HG03039 (cell line): Measurements from ENCODE around the gene FBLN2.

ENCODE experiments used
- ATAC-seq: cut with Tn5 transposase; IDR thresholded peaks from one replicate; pipeline ENCODE4 v1.9.1; 2021; ENCODE audit warnings: mild to moderate bottlenecking, moderate library complexity; ENCODE audit not compliant: unreplicated experiment

Gene FBLN2

GRCh38 chr3:13676356-13677017 lies 127.6 kb downstream of the FBLN2 start:
- no peak for ATAC-seq

DNA sequence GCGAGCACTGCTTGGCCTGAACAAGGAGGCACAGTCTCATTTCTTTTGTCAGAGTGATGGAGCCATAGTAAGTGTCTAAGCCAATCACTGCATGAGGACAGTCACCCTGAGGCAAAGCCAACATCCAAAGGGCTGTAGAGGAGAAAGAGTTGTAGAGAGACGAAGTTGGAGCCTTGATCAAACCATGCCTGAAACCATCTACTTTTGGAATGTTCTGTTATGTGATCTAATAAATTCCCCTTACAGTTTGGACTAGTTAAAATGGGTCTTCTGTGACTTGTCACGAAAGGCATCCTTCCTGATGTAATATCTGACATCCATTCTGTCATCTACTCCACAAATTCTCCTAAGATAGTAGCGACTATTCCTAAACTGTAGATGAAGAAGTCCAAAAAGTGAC lies 128.3 kb downstream of the FBLN2 start:
- no peak for ATAC-seq

DNA sequence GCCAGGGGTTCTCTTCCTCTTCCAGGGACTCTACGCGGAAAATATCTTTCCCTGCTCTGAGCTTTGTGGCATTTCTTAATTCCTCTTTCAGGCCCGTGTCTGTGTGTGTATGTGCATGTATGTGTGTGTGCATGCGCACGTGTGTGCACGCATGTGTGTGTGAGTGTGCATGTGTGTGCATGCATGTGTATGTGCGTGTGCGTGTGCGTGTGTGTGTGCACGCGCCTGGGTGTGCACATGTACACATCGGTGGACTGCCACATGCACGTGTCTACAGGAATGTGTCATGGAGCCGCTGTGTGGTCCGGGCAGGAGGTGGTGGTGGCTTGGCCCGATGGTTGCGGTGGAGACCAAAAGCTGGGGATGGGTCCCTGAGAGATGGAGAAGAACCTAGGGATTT lies 133.0 kb downstream of the FBLN2 start:
- no peak for ATAC-seq

GRCh38 chr3:13682331-13683013 lies 133.5 kb downstream of the FBLN2 start:
- no peak for ATAC-seq

DNA sequence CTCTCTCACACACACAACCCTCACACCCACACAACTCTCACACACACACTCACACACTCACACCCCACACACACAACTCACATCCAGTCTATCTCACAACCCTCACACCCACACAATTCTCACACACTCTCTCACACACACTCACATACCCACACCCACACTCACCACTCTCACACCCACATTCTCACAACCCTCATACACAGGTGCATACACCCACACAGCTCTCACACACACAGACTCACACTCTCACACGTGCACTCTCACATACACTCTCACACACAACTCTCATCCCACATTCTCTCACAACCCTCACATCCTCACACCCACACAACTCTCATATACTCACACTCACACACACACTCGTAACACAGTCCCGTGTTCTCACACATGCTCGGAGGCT lies 134.4 kb downstream of the FBLN2 start:
- ATAC-seq, result no peak

GRCh38 chr3:13683772-13684171 lies 134.8 kb downstream of the FBLN2 start:
- no peak for ATAC-seq

- no peak for ATAC-seq
These were observed 135.4 kb downstream of the FBLN2 start for GRCh38 chr3:13684350-13684749.

GRCh38 chr3:13684854-13685253 lies 135.9 kb downstream of the FBLN2 start:
- ATAC-seq, result no peak

- ATAC-seq, result no peak
These were observed 136.8 kb downstream of the FBLN2 start for GRCh38 chr3:13685721-13686120.

DNA sequence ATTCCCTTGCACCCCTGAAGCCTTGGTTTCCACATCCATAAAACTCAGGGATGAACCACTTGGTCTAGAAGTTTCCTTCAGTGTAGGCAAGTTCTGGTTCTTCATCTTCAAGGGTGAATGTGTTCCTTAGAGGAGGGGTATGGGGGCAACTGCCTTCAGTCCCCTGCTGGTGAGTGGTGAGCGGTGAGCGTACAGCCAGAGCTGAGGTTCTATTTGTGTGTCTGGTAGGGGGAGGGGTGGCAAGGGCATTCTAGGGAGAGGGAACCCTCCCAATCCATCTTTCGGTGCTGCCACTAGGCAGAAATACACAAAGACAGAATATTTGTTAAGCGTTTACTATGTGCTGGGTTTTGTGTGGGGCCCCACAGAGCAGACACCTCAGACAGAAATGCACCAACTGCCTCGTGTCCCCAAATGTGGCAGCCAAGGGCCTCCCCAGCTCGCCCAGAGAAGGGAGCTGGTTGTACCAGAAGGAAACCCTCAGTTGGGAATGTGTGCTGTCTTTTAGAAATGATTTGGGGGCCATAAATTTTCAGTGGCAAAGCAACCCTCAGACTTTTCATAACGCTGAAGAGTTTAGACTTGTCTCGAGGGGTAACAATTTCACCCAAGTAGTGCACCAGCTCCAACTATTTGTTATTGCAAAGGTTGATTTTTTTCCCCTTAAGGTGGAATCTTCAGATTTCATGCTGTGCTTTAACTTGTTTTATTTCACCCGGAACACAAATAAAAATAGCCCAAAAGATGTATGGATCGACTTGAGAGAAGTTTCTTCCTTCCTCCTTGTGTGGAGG lies 137.6 kb downstream of the FBLN2 start:
- ATAC-seq, result no peak

GRCh38 chr3:13687517-13687943 lies 138.6 kb downstream of the FBLN2 start:
- ATAC-seq, result no peak
